HEK293 (cell line): Measurements from ENCODE around the gene DST.
A peak's percentile ranks its signal among the peaks of the same experiment; 100 is the strongest.

ENCODE experiments used
- CTCF ChIA-PET: fragments of 350-600 bp; formaldehyde crosslinking; extraction: SDS; loops from one replicate; lab custom pipeline; 2021; ENCODE audit warnings: antibody characterized with exemption; lab: Yijun Ruan, JAX
- POLR2A ChIA-PET: fragments of 300-600 bp; formaldehyde crosslinking; extraction: SDS; loops from one replicate; lab custom pipeline; 2020; ENCODE audit warnings: antibody characterized with exemption, inconsistent platforms; lab: Yijun Ruan, JAX
- H3K27ac ChIP-seq: fragments of 200-500 bp; sonication (Bioruptor generic); 2 replicates; pipeline ENCODE4 v1.5.1; 2014; ENCODE audit warnings: low read depth, low read length, control low read depth, inconsistent platforms; ENCODE audit errors: extremely low read depth
- H3K36me3 ChIP-seq, 2 experiments: fragments of 200-500 bp in 1 of 2; sonication (Bioruptor generic) in 1 of 2; 1 replicate in 1 of 2; 2 replicates in 1 of 2; pipeline ENCODE4 v1.5.1; 2014 to 2017; ENCODE audit warnings: inconsistent platforms in 2 of 2, low read length in 2 of 2; ENCODE audit not compliant: control insufficient read depth in 2 of 2, insufficient read depth in 1 of 2
- H3K4me1 ChIP-seq: fragments of 200-500 bp; sonication (Bioruptor generic); 2 replicates; pipeline ENCODE4 v1.5.1; 2014; ENCODE audit warnings: mild to moderate bottlenecking, low read length, inconsistent platforms; ENCODE audit not compliant: control insufficient read depth, insufficient read depth
- H3K4me3 ChIP-seq: 2 replicates; pipeline ENCODE4 v1.5.1; 2011; ENCODE audit warnings: low read depth, mild to moderate bottlenecking, control low read depth, low read length, moderate library complexity
- H3K9me3 ChIP-seq: fragments of 200-500 bp; sonication (Bioruptor generic); 2 replicates; pipeline ENCODE4 v1.5.1; 2014; ENCODE audit warnings: low read depth, low read length, inconsistent platforms; ENCODE audit not compliant: control insufficient read depth, insufficient read depth
- BCL6B ChIP-seq: fragments of 450-650 bp; formaldehyde crosslinking; IDR thresholded peaks from 2 replicates; pipeline ENCODE4 v1.5.1; 2017; ENCODE audit warnings: missing biosample characterization, missing genetic modification characterization
- HIC1 ChIP-seq: fragments of 450-650 bp; formaldehyde crosslinking; IDR thresholded peaks from 2 replicates; pipeline ENCODE4 v1.5.1; 2016; ENCODE audit warnings: missing biosample characterization, missing genetic modification characterization
- KLF10 ChIP-seq: fragments of 450-650 bp; IDR thresholded peaks from 2 replicates; pipeline ENCODE4 v1.5.1; 2018; ENCODE audit warnings: missing biosample characterization, mild to moderate bottlenecking, missing genetic modification characterization
- MYNN ChIP-seq: fragments of 450-650 bp; formaldehyde crosslinking; IDR thresholded peaks from 2 replicates; pipeline ENCODE4 v1.5.1; 2016; ENCODE audit warnings: missing biosample characterization, missing genetic modification characterization, borderline replicate concordance
- OSR2 ChIP-seq: fragments of 450-650 bp; formaldehyde crosslinking; IDR thresholded peaks from 2 replicates; pipeline ENCODE4 v1.5.1; 2016; ENCODE audit warnings: missing biosample characterization, missing genetic modification characterization
- REST ChIP-seq: fragments of 450-650 bp; formaldehyde crosslinking; IDR thresholded peaks from 2 replicates; pipeline ENCODE4 v1.5.1; 2016; ENCODE audit warnings: missing biosample characterization, missing genetic modification characterization
- SCRT2 ChIP-seq: fragments of 450-650 bp; formaldehyde crosslinking; IDR thresholded peaks from 2 replicates; pipeline ENCODE4 v1.5.1; 2016; ENCODE audit warnings: missing biosample characterization, missing genetic modification characterization
- TRIM28 ChIP-seq: IDR thresholded peaks from 2 replicates; pipeline ENCODE4 v1.6.1; 2011; ENCODE audit warnings: low read length, control low read depth, borderline replicate concordance
- ZBTB10 ChIP-seq: fragments of 450-650 bp; formaldehyde crosslinking; IDR thresholded peaks from 2 replicates; pipeline ENCODE4 v1.5.1; 2016; ENCODE audit warnings: missing biosample characterization, missing genetic modification characterization
- ZBTB26 ChIP-seq: fragments of 450-650 bp; formaldehyde crosslinking; optimal IDR thresholded peaks from 2 replicates; pipeline ENCODE3; 2016; ENCODE audit warnings: missing biosample characterization, mild to moderate bottlenecking, missing genetic modification characterization
- ZNF362 ChIP-seq: fragments of 450-650 bp; formaldehyde crosslinking; IDR thresholded peaks from 2 replicates; pipeline ENCODE4 v1.5.1; 2016; ENCODE audit warnings: missing biosample characterization, missing genetic modification characterization
- ZNF501 ChIP-seq: fragments of 450-650 bp; formaldehyde crosslinking; IDR thresholded peaks from 2 replicates; pipeline ENCODE4 v1.5.1; 2016; ENCODE audit warnings: missing biosample characterization, missing genetic modification characterization
- ZNF639 ChIP-seq: fragments of 450-650 bp; formaldehyde crosslinking; IDR thresholded peaks from 2 replicates; pipeline ENCODE4 v1.5.1; 2016; ENCODE audit warnings: missing biosample characterization, missing genetic modification characterization
- ZXDB ChIP-seq: fragments of 450-650 bp; formaldehyde crosslinking; IDR thresholded peaks from 2 replicates; pipeline ENCODE4 v1.5.1; 2016; ENCODE audit warnings: missing biosample characterization, missing genetic modification characterization

The DST gene

GRCh38 chr6:56655996-56656395 lies 13.3 kb upstream of the DST start:
- Histone ChIP-seq H3K27ac (no peak overlapping the region), H3K4me1 (peaks cover 52% of the 10 kb centered on the region), H3K36me3 (no peaks in the 10 kb centered on the region), H3K4me3 (no peak overlapping the region), H3K9me3 (no peaks in the 10 kb centered on the region)
- TF ChIP-seq ZBTB26 (no peak), SCRT2 (tag by site-specific recombination) (peak; percentile 73), BCL6B (tag by site-specific recombination) (0 out of 2 replicates have a peak, but pooled peaks have one; percentile 37)
- POLR2A ChIA-PET, result no interaction called here
- CTCF ChIA-PET, result interaction anchor here (0.6 to 0.9 kb wide), 2 partner anchors 14 to 341 kb away, joined by 3 read pairs; no protein-coding TSS in a partner anchor

- no peak overlapping the region for H3K4me3 ChIP-seq
- ChIA-PET CTCF (interaction anchor here (0.6 to 0.9 kb wide), 3 partner anchors 300 to 517 kb away, joined by 3 to 4 read pairs (median 3); partner anchors contain the start of genes BAG2 and BEND6), POLR2A (no interaction called here)
- H3K36me3 ChIP-seq, result no peaks in the 10 kb centered on the region
- H3K9me3 ChIP-seq, result no peaks in the 10 kb centered on the region
- peak; percentile 48; the same call in 1 of the 2 replicates for TF ChIP-seq ZNF362
- no peak for TF ChIP-seq ZBTB10 (tag by site-specific recombination)
- H3K27ac ChIP-seq, result no peak overlapping the region
- H3K4me1 ChIP-seq, result peaks cover 51% of the 10 kb centered on the region
Measured at GRCh38 chr6:56655249-56655648, 12.6 kb upstream of the DST start.

GRCh38 chr6:56652994-56653393 lies 10.3 kb upstream of the DST start:
- no peak overlapping the region for H3K4me3 ChIP-seq
- POLR2A ChIA-PET, result no interaction called here
- CTCF ChIA-PET, result interaction anchor here (0.6 to 3.9 kb wide), 4 partner anchors 15 to 413 kb away, joined by 3 to 12 read pairs (median 4); no protein-coding TSS in a partner anchor
- peaks cover 54% of the 10 kb centered on the region for H3K4me1 ChIP-seq
- peaks cover 0 to 6% of the 10 kb centered on the region in 2 experiments; a peak in 1 of 3 replicates for H3K36me3 ChIP-seq
- H3K27ac ChIP-seq, result peak overlapping the region; percentile 21; the same call in 1 of the 2 replicates
- no peaks in the 10 kb centered on the region for H3K9me3 ChIP-seq
- peak; percentile 89 for TF ChIP-seq MYNN (tag by site-specific recombination)
- peak; percentile 32; the same call in 1 of the 2 replicates for TF ChIP-seq ZNF639 (tag by site-specific recombination)
- no peak for TF ChIP-seq TRIM28
- no peak for TF ChIP-seq REST (tag by site-specific recombination)
- no peak for TF ChIP-seq HIC1 (tag by site-specific recombination)
- no peak for TF ChIP-seq ZNF501
- 0 out of 2 replicates have a peak, but pooled peaks have one; percentile 20 for TF ChIP-seq KLF10 (tag by site-specific recombination)
- peak; percentile 14; the same call in 1 of the 2 replicates for TF ChIP-seq OSR2 (tag by site-specific recombination)
- peak; percentile 47 for TF ChIP-seq ZXDB (tag by site-specific recombination)
